Left ventricle myocardium inferior (tissue), 1 donor: ENCODE results near the gene C9orf50. TPM values are rescaled to one million over a fixed set of nuclear protein-coding genes. Genes with fewer than 3 reads are reported as not detected.

Source experiments
- DNase-seq: peaks from one replicate; pipeline ENCODE4 v3.0.0-alpha.2; 2020
- H3K27ac ChIP-seq: fragments of 200-600 bp; replicated peaks from 2 replicates; pipeline ENCODE4 v1.8.0; 2021
- H3K27me3 ChIP-seq: fragments of 200-600 bp; 2 replicates; pipeline ENCODE4 v1.8.0; 2021; ENCODE audit warnings: low read depth
- H3K36me3 ChIP-seq: fragments of 200-600 bp; 2 replicates; pipeline ENCODE4 v1.8.0; 2021
- H3K4me1 ChIP-seq: fragments of 200-600 bp; 2 replicates; pipeline ENCODE4 v1.8.0; 2021
- H3K4me3 ChIP-seq: fragments of 200-600 bp; 2 replicates; pipeline ENCODE4 v1.8.0; 2021; ENCODE audit warnings: mild to moderate bottlenecking, moderate library complexity
- H3K9me3 ChIP-seq: fragments of 200-600 bp; replicated peaks from 2 replicates; pipeline ENCODE4 v1.8.0; 2021
- CTCF ChIP-seq: fragments of 200-600 bp; IDR thresholded peaks from 2 replicates; pipeline ENCODE4 v1.8.0; 2021; ENCODE audit warnings: antibody characterized with exemption, mild to moderate bottlenecking, borderline replicate concordance
- intact Hi-C: fragments of 100-400 bp; cut with micrococcal nuclease; formaldehyde crosslinking; loops from one replicate; pipeline ENCODE4 v1.11.0; 2022
- total RNA-seq: library from RNA; stranded (reverse); fragmentation: NEBNext Ultra II Directional; extraction: Animal tissue kit (Norgen Biotek cat#: 25700); gene quantifications from one replicate; pipeline ENCODE4 v1.2.1, GENCODE V29; 2021
- donor health status: DM: no; HTN: yes; CAD: no; lungs with severe emphysema.

The C9orf50 gene
- total RNA-seq, 1 donor from 2014 or later = not detected

GRCh38 chr9:129650680-129651235, 29.9 kb upstream of the C9orf50 start:
- Histone ChIP-seq H3K27ac (no peak overlapping the region), H3K4me1 (peaks cover 4% of the 10 kb centered on the region), H3K27me3 (peaks cover 6% of the 10 kb centered on the region), H3K36me3 (no peaks in the 10 kb centered on the region), H3K4me3 (no peak overlapping the region), H3K9me3 (no peaks in the 10 kb centered on the region)
- no peak for TF ChIP-seq CTCF
- intact Hi-C loops = no loop called here
- no peak for DNase-seq

DNA sequence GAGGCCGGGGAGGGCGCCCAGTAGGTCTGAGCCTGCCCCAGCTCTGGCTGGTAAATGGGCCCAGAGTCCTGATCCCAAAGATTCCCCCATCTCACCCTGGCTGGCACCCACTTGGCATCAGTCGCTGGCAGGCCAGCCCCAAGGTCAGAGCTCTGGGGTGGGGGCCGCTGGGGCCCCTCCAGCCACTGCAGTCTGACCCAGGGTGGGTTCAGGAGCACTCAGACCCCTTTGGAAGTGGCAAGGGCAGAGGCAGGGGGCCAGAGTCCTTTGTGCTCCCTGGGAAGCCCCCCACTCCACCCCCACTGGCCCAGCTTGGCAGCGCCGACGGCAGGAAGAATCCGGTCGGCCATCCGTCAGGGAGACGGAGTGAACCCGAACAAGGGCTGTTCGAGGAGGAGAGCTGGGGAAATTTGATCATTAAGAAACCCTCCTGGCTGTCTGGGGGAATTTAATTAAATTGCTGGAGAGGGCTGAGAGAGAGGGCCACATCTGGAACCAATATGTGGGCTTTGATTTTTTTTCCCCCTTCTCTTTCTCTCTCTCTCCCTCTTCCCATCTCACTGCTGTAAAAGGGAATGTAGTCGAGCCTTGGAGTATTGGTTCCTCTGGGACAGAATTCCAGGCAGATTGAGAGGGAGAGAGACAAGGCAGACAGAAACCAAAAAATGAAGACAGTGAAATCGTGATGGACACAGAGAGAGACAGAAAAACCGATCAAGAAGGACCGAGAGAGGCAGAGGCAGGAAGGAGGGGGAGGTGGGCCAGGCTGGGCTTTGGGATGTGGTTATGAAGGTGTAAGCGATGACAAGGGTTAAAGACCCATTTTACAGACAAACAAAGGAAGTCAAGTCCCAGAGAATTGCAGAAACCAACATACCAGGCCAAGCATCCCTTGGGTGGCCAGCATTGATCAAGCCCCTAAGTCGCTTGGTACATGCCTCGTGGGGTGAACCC, 29.1 kb upstream of the C9orf50 start:
- DNase-seq = no peak
- intact Hi-C loops = loop anchor here (10.0 kb wide), 1 partner anchor 135 kb away; no protein-coding TSS in a partner anchor

DNA sequence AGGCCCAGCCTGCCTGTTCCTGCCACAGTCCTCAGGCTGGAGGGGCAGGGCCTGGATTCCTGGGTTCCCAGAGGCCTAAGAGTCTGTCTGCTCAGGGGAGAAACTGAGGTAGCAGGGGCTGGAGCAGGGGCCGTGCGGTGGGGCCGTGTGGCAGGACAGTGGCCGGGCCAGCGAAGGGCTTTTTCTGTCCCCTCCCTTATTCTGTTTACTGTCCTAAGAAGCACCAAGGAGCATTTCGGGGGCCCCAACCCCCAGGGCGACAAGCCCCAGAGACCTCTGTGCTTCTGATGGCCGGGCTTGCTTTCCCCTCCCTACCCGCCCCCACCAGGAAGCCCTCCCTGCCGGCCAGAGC, 27.8 kb upstream of the C9orf50 start:
- intact Hi-C loops = loop anchor here (10.0 kb wide), 1 partner anchor 136 kb away; no protein-coding TSS in a partner anchor

More for the DNA sequence above, 29.1 kb upstream of the C9orf50 start:
- peaks cover 6% of the 10 kb centered on the region for H3K27me3 ChIP-seq
- no peak overlapping the region for H3K27ac ChIP-seq
- H3K4me3 ChIP-seq = no peak overlapping the region
- no peak for TF ChIP-seq CTCF
- no peaks in the 10 kb centered on the region for H3K36me3 ChIP-seq
- H3K9me3 ChIP-seq = no peaks in the 10 kb centered on the region
- H3K4me1 ChIP-seq = peaks cover 4% of the 10 kb centered on the region

DNA sequence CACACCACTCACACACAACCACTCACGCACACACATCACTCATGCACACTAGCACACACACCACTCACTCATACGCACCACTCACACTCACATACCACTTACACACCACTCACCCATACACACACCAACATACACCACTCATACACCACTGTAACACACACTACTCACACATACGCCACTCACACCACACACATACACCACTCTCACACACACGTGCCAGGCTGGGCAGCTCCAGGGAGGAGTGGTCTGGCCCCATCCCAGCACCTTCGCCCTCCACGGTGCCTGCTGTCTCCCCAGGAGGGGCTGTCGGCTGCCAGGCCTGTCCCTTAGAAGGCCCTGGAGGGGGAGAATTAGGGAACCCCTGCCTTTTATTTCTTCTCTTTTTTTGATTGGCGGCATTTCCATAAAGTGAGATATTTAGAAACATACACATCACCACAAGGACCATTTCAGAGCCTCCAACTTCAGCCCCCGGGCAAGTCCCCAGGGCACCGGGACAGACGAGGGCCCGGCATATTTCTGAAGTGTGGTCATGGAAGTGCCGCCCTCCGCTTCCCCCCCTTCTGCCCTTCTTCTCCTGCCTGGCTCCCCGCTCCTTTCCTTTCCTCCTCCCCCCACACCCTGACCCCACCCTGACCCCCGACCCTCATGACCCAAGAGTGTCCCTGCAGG, 27.3 kb upstream of the C9orf50 start:
- H3K4me3 ChIP-seq = no peak overlapping the region
- H3K9me3 ChIP-seq = no peaks in the 10 kb centered on the region
- no peak for DNase-seq
- no peaks in the 10 kb centered on the region for H3K4me1 ChIP-seq
- no peaks in the 10 kb centered on the region for H3K36me3 ChIP-seq
- H3K27ac ChIP-seq = no peak overlapping the region
- H3K27me3 ChIP-seq = peaks cover 6% of the 10 kb centered on the region
- no peak for TF ChIP-seq CTCF
- intact Hi-C loops = loop anchor here (10.0 kb wide), 1 partner anchor 137 kb away; no protein-coding TSS in a partner anchor

More for the DNA sequence above, 27.8 kb upstream of the C9orf50 start:
- H3K4me1 ChIP-seq = no peaks in the 10 kb centered on the region
- no peak for DNase-seq
- no peak overlapping the region for H3K4me3 ChIP-seq
- TF ChIP-seq CTCF = no peak
- H3K27me3 ChIP-seq = peaks cover 6% of the 10 kb centered on the region
- H3K27ac ChIP-seq = no peak overlapping the region
- H3K36me3 ChIP-seq = no peaks in the 10 kb centered on the region
- H3K9me3 ChIP-seq = no peaks in the 10 kb centered on the region

DNA sequence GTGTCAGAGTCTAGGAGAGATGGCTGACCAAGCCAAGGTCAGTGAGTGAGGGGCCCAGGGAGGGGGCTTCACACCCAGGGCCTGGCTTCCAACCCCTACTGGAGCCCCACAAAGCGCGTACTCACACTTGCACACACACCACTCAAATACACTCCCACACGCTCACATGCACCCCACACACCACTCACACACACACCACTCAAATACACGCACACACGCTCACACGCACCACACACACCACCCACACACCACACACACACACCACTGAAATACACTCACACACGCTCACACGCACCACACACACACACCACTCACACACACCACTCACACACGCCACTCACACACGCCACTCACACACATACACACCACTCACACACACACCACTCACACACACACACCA, 26.7 kb upstream of the C9orf50 start:
- intact Hi-C loops = loop anchor here (10.0 kb wide), 1 partner anchor 137 kb away; no protein-coding TSS in a partner anchor
- no peak for DNase-seq
- Histone ChIP-seq H3K4me1 (peaks cover 1% of the 10 kb centered on the region), H3K27me3 (peaks cover 6% of the 10 kb centered on the region), H3K4me3 (no peak overlapping the region), H3K36me3 (no peaks in the 10 kb centered on the region), H3K27ac (no peak overlapping the region), H3K9me3 (no peaks in the 10 kb centered on the region)
- no peak for TF ChIP-seq CTCF
